Kidney epithelial cell (primary cell): Measurements from ENCODE around the gene DLD. TPM values are rescaled to one million over a fixed set of nuclear protein-coding genes. Genes with fewer than 3 reads are reported as not detected.

Source experiments
- DNase-seq: peaks from one replicate; pipeline ENCODE4 v3.0.0-alpha.2; 2010; ENCODE audit warnings: low read depth
- H3K27me3 ChIP-seq: 2 replicates; pipeline ENCODE4 v1.6.0; 2011; ENCODE audit warnings: low read length; ENCODE audit not compliant: control insufficient read depth, insufficient read depth
- H3K36me3 ChIP-seq: 2 replicates; pipeline ENCODE4 v1.5.1; 2011; ENCODE audit warnings: low read length; ENCODE audit not compliant: control insufficient read depth, insufficient read depth
- H3K4me3 ChIP-seq: 2 replicates; pipeline ENCODE4 v1.5.1; 2011; ENCODE audit warnings: low read depth, mild to moderate bottlenecking, control low read depth, low read length
- total RNA-seq: library from RNA; depleted of rRNA; stranded (reverse); fragments of >200 nt; gene quantifications from 2 replicates; pipeline ENCODE4 v1.2.3, GENCODE V29; 2015
- TF ChIP-seq, protein P1 (sequence below): IDR thresholded peaks from 2 replicates; pipeline ENCODE4 v1.5.1; 2011; ENCODE audit warnings: mild to moderate bottlenecking, moderate library complexity, low read length, control low read depth, inconsistent platforms; ENCODE audit not compliant: insufficient read depth, poor library complexity, severe bottlenecking

The DLD gene
- total RNA-seq, 1 donor from 2014 or later = 68.8 TPM

GRCh38 chr7:107968449-107968848 lies 77.5 kb downstream of the DLD start:
- no peaks in the 10 kb centered on the region for H3K27me3 ChIP-seq
- TF ChIP-seq, protein P1, sequence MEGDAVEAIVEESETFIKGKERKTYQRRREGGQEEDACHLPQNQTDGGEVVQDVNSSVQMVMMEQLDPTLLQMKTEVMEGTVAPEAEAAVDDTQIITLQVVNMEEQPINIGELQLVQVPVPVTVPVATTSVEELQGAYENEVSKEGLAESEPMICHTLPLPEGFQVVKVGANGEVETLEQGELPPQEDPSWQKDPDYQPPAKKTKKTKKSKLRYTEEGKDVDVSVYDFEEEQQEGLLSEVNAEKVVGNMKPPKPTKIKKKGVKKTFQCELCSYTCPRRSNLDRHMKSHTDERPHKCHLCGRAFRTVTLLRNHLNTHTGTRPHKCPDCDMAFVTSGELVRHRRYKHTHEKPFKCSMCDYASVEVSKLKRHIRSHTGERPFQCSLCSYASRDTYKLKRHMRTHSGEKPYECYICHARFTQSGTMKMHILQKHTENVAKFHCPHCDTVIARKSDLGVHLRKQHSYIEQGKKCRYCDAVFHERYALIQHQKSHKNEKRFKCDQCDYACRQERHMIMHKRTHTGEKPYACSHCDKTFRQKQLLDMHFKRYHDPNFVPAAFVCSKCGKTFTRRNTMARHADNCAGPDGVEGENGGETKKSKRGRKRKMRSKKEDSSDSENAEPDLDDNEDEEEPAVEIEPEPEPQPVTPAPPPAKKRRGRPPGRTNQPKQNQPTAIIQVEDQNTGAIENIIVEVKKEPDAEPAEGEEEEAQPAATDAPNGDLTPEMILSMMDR = no peak
- H3K36me3 ChIP-seq = peaks cover 5% of the 10 kb centered on the region
- no peak overlapping the region for H3K4me3 ChIP-seq
- no peak for DNase-seq

DNA sequence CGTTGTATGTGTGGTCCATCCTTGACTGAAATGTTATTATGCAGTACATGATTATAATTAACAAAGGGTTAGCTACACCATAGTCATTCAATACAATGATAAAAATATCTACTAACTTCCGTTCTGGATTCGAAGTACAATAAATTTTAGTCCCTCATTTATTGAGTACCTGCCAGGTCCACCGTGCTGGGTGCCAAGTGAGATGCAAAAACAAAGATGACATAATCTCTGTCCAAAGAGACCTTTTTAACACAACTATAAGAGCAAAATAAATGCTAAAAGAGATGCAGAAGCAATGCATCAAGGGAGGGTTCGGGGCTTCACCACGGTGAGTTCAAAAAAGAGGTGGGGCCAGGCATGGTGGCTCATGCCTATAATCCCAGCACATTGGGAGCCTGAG lies 78.9 kb downstream of the DLD start:
- H3K36me3 ChIP-seq = peaks cover 5% of the 10 kb centered on the region
- DNase-seq = no peak
- no peaks in the 10 kb centered on the region for H3K27me3 ChIP-seq
- H3K4me3 ChIP-seq = no peak overlapping the region
- TF ChIP-seq, protein P1 = no peak

Other genes starting within 250 kb of the DLD start
- gene SLC26A4, start 230.4 kb upstream of the DLD start, total RNA-seq = 0.14 and 0.25 TPM in 2 replicates
- 26.7 and 42.3 TPM in 2 replicates for gene CBLL1, start 147.0 kb upstream of the DLD start, total RNA-seq
- gene SLC26A3, start 88.0 kb upstream of the DLD start, total RNA-seq = not detected in 2 replicates
- 245 and 264 TPM in 2 replicates for gene LAMB1, start 112.0 kb downstream of the DLD start, total RNA-seq
- gene LAMB4, start 239.2 kb downstream of the DLD start, total RNA-seq = 0.62 TPM in 1 of 2 replicates, not detected in the other